Keratinocyte (primary cell): ENCODE measurements around the gene THSD7B.

Experiments used
- CTCF ChIP-seq, 3 experiments: IDR thresholded peaks in 1 of 3; conservative IDR thresholded peaks in 1 of 3; optimal IDR thresholded peaks in 1 of 3; 2 replicates in 2 of 3; 3 replicates in 1 of 3; pipeline versions ENCODE3 to v1.5.1; 2011; ENCODE audit warnings: low read length in 3 of 3, mild to moderate bottlenecking in 3 of 3, moderate library complexity in 2 of 3, control low read depth in 1 of 3, inconsistent platforms in 1 of 3; ENCODE audit not compliant: insufficient read depth in 2 of 3; ENCODE audit errors: extremely low read depth in 1 of 3
- EZH2 ChIP-seq: IDR thresholded peaks from one replicate; pipeline ENCODE4 v1.6.1; 2012; ENCODE audit warnings: inconsistent platforms, mild to moderate bottlenecking, low read length, moderate library complexity

GRCh38 chr2:137091704-137092103 lies 326.4 kb downstream of the THSD7B start:
- TF ChIP-seq CTCF (optimal IDR thresholded peaks at IDR 0.05 in 1 of 3, IDR thresholded peaks at IDR 0.05 in 1 of 3, conservative IDR thresholded peaks at IDR 0.05 in 1 of 3; ENCODE audit: extremely low read depth in 1 of 3, insufficient read depth in 2 of 3, low read length in 3 of 3) (no peak), EZH2 (no peak)
